Measurements from ENCODE around the gene KANK4. TPM values are rescaled to one million over a fixed set of nuclear protein-coding genes. Genes with fewer than 3 reads are reported as not detected.

Gene KANK4
- total and polyA plus RNA-seq, 12 donors = 0.04 to 0.61 (median 0.19) TPM

DNA sequence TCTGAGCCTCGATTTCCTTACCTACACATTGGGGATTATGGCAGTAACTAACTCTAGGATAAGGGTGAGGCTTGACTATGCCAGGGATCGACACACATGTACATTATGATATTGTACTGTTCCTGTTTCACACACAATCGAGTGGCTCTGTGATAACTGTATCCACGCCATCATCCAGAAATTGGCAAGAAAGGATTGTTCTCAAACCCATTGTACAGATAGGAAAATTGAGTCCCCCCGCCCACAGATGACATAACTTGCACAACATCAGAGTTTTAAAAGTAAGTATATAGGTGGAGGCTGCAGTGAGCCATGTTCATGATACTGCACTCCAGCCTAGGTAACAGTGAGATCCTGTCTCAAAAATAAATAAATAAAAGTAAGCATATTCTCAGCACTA lies 3.8 kb downstream of the KANK4 start:
- Histone ChIP-seq H3K27me3 (peaks cover 6 to 54% (median 32%) of the 10 kb centered on the region in 7 donors), H3K4me3 (no peak overlapping the region), H3K4me1 (peaks cover 0 to 10% (median 6%) of the 10 kb centered on the region in 9 donors), H3K9me3 (no peaks in the 10 kb centered on the region), H3K36me3 (no peaks in the 10 kb centered on the region), H3K27ac (no peak overlapping the region)
- intact Hi-C loops (cut with DNase I) = no loop called here
- ATAC-seq (no peak), DNase-seq (no peak)
- WGBS, 2 donors = 91 to 93% methylated on average over 5 of the region's 5 CpGs
- TF ChIP-seq, protein P1, sequence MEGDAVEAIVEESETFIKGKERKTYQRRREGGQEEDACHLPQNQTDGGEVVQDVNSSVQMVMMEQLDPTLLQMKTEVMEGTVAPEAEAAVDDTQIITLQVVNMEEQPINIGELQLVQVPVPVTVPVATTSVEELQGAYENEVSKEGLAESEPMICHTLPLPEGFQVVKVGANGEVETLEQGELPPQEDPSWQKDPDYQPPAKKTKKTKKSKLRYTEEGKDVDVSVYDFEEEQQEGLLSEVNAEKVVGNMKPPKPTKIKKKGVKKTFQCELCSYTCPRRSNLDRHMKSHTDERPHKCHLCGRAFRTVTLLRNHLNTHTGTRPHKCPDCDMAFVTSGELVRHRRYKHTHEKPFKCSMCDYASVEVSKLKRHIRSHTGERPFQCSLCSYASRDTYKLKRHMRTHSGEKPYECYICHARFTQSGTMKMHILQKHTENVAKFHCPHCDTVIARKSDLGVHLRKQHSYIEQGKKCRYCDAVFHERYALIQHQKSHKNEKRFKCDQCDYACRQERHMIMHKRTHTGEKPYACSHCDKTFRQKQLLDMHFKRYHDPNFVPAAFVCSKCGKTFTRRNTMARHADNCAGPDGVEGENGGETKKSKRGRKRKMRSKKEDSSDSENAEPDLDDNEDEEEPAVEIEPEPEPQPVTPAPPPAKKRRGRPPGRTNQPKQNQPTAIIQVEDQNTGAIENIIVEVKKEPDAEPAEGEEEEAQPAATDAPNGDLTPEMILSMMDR (IDR thresholded peaks at IDR 0.05) = no peak

DNA sequence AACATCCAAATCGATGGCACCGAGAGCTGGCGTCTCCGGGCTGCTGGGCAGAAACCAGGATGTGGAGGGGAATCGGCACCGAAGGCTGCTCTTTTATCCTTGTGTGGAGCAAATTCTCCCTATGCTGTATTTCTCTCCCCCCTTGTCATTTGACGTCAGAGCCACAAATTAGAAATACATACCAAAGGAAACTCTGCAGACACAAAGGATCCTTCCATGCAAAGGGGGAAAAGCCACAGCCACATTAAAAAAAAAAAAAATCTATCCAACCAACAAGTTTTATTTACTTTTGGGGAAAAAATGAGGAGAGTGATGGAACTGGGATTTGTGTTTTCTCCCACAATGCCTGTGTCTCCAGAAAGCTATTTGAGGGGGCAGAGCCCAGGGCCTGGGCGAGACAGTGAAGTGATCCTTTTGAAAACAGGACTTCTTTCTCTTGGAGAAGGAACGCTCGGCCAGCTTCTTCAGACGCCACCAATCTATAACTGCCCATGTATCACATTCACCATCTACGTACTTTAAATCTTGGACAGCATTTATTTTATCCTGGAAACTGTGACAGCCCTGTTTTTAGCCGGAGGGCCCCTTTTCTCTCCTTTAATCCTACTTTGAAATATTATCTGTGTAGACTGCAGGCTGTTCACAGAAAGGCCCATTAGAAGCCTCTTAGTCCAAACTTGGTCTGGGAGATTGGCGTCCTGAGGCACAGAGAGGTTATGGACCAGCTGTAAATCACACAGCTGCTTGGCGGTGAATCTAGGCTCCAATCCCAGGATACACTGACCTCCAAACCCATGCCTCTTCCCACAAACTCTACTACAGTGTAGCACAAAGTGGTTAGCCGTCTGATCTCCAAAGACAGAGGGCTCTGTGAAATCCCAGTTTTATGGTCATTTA lies 4.5 kb downstream of the KANK4 start:
- no peaks in the 10 kb centered on the region for H3K36me3 ChIP-seq
- DNase-seq (no peak), ATAC-seq (no peak)
- TF ChIP-seq, protein P1 (IDR thresholded peaks at IDR 0.05) = no peak
- H3K27me3 ChIP-seq = peaks cover 6 to 48% (median 28%) of the 10 kb centered on the region in 7 donors
- H3K4me1 ChIP-seq = peaks cover 0 to 10% (median 6%) of the 10 kb centered on the region in 9 donors
- intact Hi-C loops (cut with DNase I) = no loop called here
- H3K9me3 ChIP-seq = no peaks in the 10 kb centered on the region
- H3K27ac ChIP-seq = no peak overlapping the region
- no peak overlapping the region for H3K4me3 ChIP-seq
- 83 to 88% methylated on average over 16 of the region's 16 CpGs for WGBS, 2 donors

DNA sequence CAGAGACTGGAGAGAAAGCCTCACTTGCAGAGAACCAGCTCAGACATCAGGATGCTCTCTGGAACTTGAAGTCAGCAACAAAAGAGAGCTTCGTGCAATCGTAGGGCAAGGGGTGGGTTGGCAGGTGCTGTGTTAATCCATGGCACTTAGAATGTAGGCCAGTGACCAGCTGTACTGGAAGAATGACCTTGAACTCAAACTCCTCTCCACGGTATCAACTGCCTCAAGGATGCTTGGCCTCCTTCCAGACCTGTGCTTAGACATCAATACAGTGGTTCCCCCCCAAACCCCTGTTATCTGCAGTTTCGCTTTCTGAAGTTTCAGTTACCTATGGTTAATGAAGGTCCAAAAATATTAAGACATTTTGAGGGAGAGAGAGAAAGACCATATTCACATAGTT lies 6.5 kb downstream of the KANK4 start:
- ATAC-seq (no peak), DNase-seq (no peak)
- H3K4me3 ChIP-seq = no peak overlapping the region
- intact Hi-C loops (cut with DNase I) = loop anchor here in 1 of 10 donors (1.0 kb wide), 1 partner anchor 21 kb away; no protein-coding TSS in a partner anchor
- peaks cover 0 to 31% (median 11%) of the 10 kb centered on the region in 7 donors for H3K27me3 ChIP-seq
- WGBS, 2 donors = 54 to 61% methylated on average over 4 of the region's 4 CpGs
- peaks cover 0 to 3% (median 0%) of the 10 kb centered on the region in 9 donors for H3K4me1 ChIP-seq
- TF ChIP-seq, protein P1 (IDR thresholded peaks at IDR 0.05) = no peak
- no peaks in the 10 kb centered on the region for H3K36me3 ChIP-seq
- H3K9me3 ChIP-seq = no peaks in the 10 kb centered on the region
- no peak overlapping the region for H3K27ac ChIP-seq

DNA sequence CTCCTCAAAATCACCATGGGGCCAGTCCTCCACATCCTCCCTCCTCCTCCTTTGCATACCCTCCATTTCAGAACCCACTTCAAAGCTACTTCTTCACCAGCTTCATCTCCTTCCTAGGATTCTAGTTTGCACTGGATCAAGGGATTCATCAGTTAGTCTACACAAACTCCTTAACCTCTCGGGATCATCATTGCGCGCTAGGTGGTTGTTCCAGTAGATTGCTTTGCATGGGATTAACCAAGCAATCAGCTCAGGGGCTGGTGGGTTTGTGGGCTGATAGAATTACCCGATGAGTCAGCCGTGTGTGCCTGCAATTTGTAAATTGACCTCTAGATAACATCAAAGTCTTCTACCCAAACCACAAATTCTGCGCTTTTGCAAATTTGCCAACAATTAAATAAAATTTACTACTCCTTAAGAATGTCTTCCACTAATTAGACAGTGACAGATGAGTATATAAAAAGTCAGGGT lies 7.7 kb downstream of the KANK4 start:
- Histone ChIP-seq H3K36me3 (no peaks in the 10 kb centered on the region), H3K4me3 (no peak overlapping the region), H3K27ac (no peak overlapping the region), H3K4me1 (peaks cover 0 to 7% (median 0%) of the 10 kb centered on the region in 9 donors), H3K27me3 (peaks cover 0 to 26% (median 0%) of the 10 kb centered on the region in 7 donors), H3K9me3 (no peaks in the 10 kb centered on the region)
- DNase-seq (no peak), ATAC-seq (no peak)
- TF ChIP-seq, protein P1 (IDR thresholded peaks at IDR 0.05) = no peak
- WGBS, 2 donors = 86 to 88% methylated on average over 6 of the region's 6 CpGs
- intact Hi-C loops (cut with DNase I) = no loop called here
